Prostate gland (tissue), 2 donors: Measurements from ENCODE around the gene CELF2.

Experiments used
- POLR2A ChIP-seq: fragments of 450-650 bp; IDR thresholded peaks from one replicate; pipeline ENCODE4 v1.6.1; 2016; ENCODE audit warnings: antibody characterized with exemption, mild to moderate bottlenecking
- POLR2AphosphoS5 ChIP-seq: sonication (generic); formaldehyde crosslinking; IDR thresholded peaks from one replicate; pipeline ENCODE4 v1.6.1; 2017; ENCODE audit warnings: antibody characterized with exemption
- TF ChIP-seq, protein P1 (sequence below), 4 experiments: fragments of 200-600 bp in 2 of 4; fragments of 450-650 bp in 2 of 4; sonication (generic) in 2 of 4; IDR thresholded peaks; 1 replicate in 3 of 4; 2 replicates in 1 of 4; pipeline ENCODE4 v1.5.1; 2016 to 2019; ENCODE audit warnings: antibody characterized with exemption in 4 of 4, mild to moderate bottlenecking in 2 of 4, moderate library complexity in 2 of 4

DNA sequence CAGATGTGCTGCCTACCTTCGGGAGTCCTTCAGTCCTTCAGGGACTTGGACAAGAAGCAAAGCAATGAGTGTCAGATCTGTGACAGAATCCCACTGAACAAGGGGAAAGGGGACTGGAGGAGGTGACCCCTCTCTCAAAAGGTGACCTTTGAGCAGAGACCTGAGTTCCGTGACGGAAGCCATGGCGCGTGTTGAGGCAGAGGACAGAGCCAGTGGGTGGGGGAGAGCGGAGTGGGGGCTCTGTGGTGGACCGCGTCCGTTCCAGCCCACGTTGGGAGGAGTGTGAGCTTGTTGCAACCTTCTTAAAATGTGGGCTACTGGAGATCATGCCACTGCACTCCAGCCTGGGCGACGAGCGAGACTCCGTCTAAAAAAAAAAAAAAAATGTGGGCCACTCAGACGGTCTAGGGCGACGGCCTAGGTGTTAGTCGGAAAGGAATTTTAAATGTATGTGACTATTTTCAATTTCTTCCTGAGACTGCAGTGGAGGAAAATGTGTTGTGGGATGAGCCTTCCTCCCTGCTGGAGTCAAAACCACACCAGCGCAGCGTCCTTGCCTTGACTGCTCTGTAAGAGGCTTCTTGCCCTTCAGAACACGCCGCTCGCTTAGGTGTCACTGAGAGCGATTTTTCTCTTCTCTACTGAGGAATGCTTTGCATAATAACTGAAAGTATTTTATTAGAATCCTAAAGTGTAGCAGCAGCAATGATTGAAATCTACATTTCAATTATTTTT, 272.7 kb downstream of the CELF2 start:
- TF ChIP-seq, protein P1, sequence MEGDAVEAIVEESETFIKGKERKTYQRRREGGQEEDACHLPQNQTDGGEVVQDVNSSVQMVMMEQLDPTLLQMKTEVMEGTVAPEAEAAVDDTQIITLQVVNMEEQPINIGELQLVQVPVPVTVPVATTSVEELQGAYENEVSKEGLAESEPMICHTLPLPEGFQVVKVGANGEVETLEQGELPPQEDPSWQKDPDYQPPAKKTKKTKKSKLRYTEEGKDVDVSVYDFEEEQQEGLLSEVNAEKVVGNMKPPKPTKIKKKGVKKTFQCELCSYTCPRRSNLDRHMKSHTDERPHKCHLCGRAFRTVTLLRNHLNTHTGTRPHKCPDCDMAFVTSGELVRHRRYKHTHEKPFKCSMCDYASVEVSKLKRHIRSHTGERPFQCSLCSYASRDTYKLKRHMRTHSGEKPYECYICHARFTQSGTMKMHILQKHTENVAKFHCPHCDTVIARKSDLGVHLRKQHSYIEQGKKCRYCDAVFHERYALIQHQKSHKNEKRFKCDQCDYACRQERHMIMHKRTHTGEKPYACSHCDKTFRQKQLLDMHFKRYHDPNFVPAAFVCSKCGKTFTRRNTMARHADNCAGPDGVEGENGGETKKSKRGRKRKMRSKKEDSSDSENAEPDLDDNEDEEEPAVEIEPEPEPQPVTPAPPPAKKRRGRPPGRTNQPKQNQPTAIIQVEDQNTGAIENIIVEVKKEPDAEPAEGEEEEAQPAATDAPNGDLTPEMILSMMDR (IDR thresholded peaks at IDR 0.05): no peak
- TF ChIP-seq POLR2A (no peak), POLR2AphosphoS5 (no peak)
